ENCODE results near the gene ATP1B4.

The ATP1B4 gene

GRCh38 chrX:120365968-120366367 is 4.1 kb downstream of the ATP1B4 start:
- Histone ChIP-seq H3K9me3 (ENCODE audit: control insufficient read depth, insufficient read depth, low read depth, low read length) (no peaks in the 10 kb centered on the region), H3K4me1 (ENCODE audit: control insufficient read depth, insufficient read depth, low read length) (no peaks in the 10 kb centered on the region), H3K36me3 (ENCODE audit: control insufficient read depth in 2 of 2, insufficient read depth in 1 of 2, low read length in 2 of 2) (no peaks in the 10 kb centered on the region), H3K27ac (ENCODE audit: extremely low read depth, low read depth, low read length) (no peak overlapping the region), H3K4me3 (ENCODE audit: low read depth, low read length) (no peak overlapping the region)
- ChIA-PET POLR2A (no interaction called here), CTCF (interaction anchor here (0.5 to 2.3 kb wide), 14 partner anchors 10 to 425 kb away, joined by 3 to 16 read pairs (median 4); no protein-coding TSS in a partner anchor)
- no peak for TF ChIP-seq ZNF157 (tag by site-specific recombination; IDR thresholded peaks at IDR 0.05)
- TF ChIP-seq ZNF449 (tag by site-specific recombination; IDR thresholded peaks at IDR 0.05): no peak
- TF ChIP-seq GLIS1 (tag by site-specific recombination; IDR thresholded peaks at IDR 0.05): no peak
- TF ChIP-seq ZNF549 (tag by site-specific recombination; IDR thresholded peaks at IDR 0.05): no peak

GRCh38 chrX:120366794-120367193 is 4.9 kb downstream of the ATP1B4 start:
- CTCF ChIA-PET: interaction anchor here (1.2 kb wide), 1 partner anchor 54 kb away, joined by 3 read pairs; no protein-coding TSS in a partner anchor
- no peaks in the 10 kb centered on the region for H3K9me3 ChIP-seq (ENCODE audit: control insufficient read depth, insufficient read depth, low read depth, low read length)
- H3K4me3 ChIP-seq (ENCODE audit: low read depth, low read length): no peak overlapping the region
- H3K4me1 ChIP-seq (ENCODE audit: control insufficient read depth, insufficient read depth, low read length): no peaks in the 10 kb centered on the region
- POLR2A ChIA-PET: no interaction called here
- TF ChIP-seq ZNF2 (tag by site-specific recombination; IDR thresholded peaks at IDR 0.05) (no peak), ZNF133 (tag by site-specific recombination; IDR thresholded peaks at IDR 0.05) (no peak), MZF1 (tag by site-specific recombination; IDR thresholded peaks at IDR 0.05; ENCODE audit: borderline replicate concordance) (no peak), ZNF426 (tag by site-specific recombination; IDR thresholded peaks at IDR 0.05) (no peak), ZNF544 (tag by site-specific recombination; IDR thresholded peaks at IDR 0.05) (no peak), ZNF394 (tag by site-specific recombination; IDR thresholded peaks at IDR 0.05; ENCODE audit: borderline replicate concordance) (no peak), ZNF114 (tag by site-specific recombination; IDR thresholded peaks at IDR 0.05) (no peak), ZNF449 (tag by site-specific recombination; IDR thresholded peaks at IDR 0.05) (no peak), SALL2 (tag by site-specific recombination; IDR thresholded peaks at IDR 0.05; ENCODE audit: borderline replicate concordance) (no peak), ZNF768 (tag by site-specific recombination; IDR thresholded peaks at IDR 0.05) (no peak), ZNF24 (tag by site-specific recombination; IDR thresholded peaks at IDR 0.05) (no peak)
- TF ChIP-seq, protein P1, sequence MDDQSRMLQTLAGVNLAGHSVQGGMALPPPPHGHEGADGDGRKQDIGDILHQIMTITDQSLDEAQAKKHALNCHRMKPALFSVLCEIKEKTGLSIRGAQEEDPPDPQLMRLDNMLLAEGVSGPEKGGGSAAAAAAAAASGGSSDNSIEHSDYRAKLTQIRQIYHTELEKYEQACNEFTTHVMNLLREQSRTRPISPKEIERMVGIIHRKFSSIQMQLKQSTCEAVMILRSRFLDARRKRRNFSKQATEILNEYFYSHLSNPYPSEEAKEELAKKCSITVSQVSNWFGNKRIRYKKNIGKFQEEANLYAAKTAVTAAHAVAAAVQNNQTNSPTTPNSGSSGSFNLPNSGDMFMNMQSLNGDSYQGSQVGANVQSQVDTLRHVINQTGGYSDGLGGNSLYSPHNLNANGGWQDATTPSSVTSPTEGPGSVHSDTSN (CRISPR knock-in tag; IDR thresholded peaks at IDR 0.05): no peak
- TF ChIP-seq, protein P2, sequence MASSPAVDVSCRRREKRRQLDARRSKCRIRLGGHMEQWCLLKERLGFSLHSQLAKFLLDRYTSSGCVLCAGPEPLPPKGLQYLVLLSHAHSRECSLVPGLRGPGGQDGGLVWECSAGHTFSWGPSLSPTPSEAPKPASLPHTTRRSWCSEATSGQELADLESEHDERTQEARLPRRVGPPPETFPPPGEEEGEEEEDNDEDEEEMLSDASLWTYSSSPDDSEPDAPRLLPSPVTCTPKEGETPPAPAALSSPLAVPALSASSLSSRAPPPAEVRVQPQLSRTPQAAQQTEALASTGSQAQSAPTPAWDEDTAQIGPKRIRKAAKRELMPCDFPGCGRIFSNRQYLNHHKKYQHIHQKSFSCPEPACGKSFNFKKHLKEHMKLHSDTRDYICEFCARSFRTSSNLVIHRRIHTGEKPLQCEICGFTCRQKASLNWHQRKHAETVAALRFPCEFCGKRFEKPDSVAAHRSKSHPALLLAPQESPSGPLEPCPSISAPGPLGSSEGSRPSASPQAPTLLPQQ (tag by site-specific recombination; IDR thresholded peaks at IDR 0.05): no peak
- TF ChIP-seq, protein P3, sequence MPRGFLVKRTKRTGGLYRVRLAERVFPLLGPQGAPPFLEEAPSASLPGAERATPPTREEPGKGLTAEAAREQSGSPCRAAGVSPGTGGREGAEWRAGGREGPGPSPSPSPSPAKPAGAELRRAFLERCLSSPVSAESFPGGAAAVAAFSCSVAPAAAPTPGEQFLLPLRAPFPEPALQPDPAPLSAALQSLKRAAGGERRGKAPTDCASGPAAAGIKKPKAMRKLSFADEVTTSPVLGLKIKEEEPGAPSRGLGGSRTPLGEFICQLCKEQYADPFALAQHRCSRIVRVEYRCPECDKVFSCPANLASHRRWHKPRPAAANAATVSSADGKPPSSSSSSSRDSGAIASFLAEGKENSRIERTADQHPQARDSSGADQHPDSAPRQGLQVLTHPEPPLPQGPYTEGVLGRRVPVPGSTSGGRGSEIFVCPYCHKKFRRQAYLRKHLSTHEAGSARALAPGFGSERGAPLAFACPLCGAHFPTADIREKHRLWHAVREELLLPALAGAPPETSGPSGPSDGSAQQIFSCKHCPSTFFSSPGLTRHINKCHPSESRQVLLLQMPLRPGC (tag by site-specific recombination; IDR thresholded peaks at IDR 0.05): no peak
- TF ChIP-seq, protein P4, sequence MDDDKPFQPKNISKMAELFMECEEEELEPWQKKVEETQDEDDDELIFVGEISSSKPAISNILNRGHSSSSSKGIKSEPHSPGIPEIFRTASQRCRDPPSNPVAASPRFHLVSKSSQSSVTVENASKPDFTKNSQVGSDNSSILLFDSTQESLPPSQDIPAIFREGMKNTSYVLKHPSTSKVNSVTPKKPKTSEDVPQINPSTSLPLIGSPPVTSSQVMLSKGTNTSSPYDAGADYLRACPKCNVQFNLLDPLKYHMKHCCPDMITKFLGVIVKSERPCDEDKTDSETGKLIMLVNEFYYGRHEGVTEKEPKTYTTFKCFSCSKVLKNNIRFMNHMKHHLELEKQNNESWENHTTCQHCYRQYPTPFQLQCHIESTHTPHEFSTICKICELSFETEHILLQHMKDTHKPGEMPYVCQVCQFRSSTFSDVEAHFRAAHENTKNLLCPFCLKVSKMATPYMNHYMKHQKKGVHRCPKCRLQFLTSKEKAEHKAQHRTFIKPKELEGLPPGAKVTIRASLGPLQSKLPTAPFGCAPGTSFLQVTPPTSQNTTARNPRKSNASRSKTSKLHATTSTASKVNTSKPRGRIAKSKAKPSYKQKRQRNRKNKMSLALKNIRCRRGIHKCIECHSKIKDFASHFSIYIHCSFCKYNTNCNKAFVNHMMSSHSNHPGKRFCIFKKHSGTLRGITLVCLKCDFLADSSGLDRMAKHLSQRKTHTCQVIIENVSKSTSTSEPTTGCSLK (tag by site-specific recombination; IDR thresholded peaks at IDR 0.05): no peak
- TF ChIP-seq, protein P5, sequence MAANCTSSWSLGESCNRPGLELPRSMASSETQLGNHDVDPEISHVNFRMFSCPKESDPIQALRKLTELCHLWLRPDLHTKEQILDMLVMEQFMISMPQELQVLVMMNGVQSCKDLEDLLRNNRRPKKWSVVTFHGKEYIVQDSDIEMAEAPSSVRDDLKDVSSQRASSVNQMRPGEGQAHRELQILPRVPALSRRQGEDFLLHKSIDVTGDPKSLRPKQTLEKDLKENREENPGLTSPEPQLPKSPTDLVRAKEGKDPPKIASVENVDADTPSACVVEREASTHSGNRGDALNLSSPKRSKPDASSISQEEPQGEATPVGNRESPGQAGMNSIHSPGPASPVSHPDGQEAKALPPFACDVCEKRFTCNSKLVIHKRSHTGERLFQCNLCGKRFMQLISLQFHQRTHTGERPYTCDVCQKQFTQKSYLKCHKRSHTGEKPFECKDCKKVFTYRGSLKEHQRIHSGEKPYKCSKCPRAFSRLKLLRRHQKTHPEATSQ (tag by site-specific recombination; IDR thresholded peaks at IDR 0.05): no peak
- no peaks in the 10 kb centered on the region for H3K36me3 ChIP-seq (ENCODE audit: control insufficient read depth in 2 of 2, insufficient read depth in 1 of 2, low read length in 2 of 2)
- H3K27ac ChIP-seq (ENCODE audit: extremely low read depth, low read depth, low read length): no peak overlapping the region
